D341Med (cell line): ENCODE measurements around the gene NID1.
"Not testable (repeated sequence)": the region's sequence is repeated elsewhere in the genome, so short reads cannot be mapped to it uniquely, and the experiment has no call there.

ENCODE experiments used
- DNase-seq: peaks from one replicate; pipeline ENCODE4 v3.0.0; 2012; ENCODE audit warnings: low spot score

NID1 gene

DNA sequence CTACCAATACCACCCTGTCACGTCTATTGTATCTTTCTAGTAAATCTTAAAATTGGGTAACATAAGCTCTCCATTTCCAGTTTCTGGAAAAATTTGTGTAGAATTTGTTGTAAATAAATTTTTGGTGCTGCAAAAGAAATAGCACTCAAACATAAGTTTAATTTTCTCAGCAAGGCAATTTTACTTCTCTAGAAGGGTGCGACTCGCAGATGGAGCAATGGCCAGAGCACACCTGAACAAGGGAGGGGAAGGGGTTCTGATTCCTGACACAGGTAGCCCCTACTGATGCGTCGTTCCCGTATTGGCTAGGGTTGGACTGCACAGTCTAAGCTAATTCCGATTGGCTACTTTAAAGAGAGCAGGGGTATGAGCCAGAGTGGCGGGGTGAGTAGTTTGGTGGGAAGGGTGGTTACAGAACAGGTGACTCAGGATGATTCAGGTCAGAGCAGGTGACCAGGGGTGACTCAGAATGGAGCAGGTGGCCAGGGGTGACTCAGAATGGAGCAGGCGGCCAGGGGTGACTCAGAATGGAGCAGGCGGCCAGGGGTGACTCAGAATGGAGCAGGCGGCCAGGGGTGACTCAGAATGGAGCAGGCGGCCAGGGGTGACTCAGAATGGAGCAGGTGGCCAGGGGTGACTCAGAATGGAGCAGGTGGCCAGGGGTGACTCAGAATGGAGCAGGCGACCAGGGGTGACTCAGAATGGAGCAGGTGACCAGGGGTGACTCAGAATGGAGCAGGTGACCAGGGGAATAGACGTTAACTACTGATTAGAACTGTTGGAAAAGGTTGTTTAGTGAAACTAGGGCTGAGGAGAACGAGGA is 32.0 kb upstream of the NID1 start:
- not testable (repeated sequence) for DNase-seq

DNA sequence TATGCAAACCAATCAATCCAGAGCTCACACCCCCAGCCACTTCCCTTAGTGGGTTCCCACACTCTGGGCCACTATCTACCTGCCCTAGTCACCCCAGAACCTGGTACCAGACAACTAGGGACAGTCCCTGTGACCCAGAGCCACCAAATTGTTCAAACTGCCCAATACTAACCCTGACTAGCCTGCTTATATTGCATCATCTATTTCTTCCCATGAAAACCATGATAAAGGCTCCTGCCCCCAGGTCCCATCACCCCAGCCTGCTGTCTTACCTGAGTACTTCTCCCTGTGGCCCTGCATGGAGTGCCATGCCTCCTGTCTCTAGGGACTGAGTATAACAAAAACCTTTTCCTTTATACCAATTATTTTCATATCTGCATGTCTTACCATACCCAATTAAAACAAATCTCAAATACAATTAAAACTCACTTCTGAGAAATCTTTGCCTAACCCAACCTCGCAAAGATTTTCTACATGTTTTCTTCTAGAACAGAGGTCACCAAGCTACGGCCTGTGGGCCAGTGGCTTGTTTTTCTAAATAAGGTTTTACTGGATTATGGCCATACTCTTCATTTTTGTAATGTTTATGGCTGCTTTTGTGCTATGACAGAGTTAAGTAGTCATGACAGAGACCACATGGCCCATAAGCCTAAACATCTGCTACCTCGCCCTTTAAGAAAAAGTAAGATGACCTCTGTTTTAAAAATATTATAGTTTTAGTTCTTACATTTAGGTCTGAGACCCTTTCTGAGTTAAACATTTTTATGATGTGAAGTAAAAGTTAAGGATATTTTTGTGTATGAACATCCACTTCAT is 31.0 kb upstream of the NID1 start:
- DNase-seq, result no peak

DNA sequence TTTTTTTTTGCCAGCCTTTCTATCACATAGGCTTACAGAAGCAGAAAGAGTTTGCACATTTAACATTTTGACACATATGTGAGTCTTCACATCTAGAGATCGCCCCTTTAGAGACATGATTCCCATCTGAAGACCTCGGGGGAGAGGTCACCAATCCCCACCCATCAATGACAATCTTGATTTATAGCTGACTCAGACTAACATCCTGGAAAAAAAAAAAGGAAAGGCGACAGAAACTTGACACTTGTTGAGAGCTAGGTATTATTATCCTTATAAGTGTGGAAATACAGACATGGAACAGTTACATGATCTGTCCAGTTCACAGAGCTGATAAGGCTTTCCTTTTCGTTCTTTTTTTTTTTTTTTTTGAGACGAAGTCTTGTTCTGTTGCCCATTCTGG is 28.0 kb upstream of the NID1 start:
- DNase-seq, result no peak

DNA sequence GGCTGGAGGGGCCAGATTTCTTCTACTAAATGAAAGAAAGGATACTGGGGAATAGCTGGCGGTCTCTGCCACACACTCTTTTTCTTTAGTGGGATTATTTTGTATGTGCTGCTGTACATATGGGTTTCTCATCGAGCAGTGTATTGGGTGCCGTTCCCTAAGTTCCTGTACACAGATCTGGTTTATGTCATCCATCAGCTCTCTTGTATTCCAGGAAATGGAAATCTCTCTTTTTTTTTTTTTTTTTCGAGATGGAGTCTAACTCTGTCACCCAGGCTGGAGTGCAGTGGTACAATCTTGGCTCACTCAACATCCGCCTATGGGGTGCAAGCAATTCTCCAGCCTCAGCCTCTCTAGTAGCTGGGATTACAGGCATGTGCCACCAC is 27.0 kb upstream of the NID1 start:
- no peak for DNase-seq

DNA sequence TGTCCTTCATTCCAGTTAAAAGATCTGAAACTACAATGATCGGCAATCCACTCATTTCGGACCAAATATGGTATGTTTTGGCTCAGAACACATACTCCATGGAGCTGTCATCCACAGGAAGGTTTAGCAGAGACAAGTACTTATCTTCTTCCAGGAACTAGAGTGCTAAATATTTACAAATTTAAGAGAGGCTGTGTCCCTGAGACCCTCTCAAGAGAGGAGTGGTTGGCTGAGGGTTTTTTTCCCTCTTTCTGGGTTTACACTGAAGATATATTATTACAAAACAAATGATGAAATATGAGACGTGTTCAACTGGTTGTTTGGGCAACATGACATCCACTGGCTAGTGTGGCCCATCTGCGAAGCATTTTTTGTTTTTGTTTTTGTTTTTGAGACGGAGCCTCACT is 25.9 kb upstream of the NID1 start:
- DNase-seq, result no peak

DNA sequence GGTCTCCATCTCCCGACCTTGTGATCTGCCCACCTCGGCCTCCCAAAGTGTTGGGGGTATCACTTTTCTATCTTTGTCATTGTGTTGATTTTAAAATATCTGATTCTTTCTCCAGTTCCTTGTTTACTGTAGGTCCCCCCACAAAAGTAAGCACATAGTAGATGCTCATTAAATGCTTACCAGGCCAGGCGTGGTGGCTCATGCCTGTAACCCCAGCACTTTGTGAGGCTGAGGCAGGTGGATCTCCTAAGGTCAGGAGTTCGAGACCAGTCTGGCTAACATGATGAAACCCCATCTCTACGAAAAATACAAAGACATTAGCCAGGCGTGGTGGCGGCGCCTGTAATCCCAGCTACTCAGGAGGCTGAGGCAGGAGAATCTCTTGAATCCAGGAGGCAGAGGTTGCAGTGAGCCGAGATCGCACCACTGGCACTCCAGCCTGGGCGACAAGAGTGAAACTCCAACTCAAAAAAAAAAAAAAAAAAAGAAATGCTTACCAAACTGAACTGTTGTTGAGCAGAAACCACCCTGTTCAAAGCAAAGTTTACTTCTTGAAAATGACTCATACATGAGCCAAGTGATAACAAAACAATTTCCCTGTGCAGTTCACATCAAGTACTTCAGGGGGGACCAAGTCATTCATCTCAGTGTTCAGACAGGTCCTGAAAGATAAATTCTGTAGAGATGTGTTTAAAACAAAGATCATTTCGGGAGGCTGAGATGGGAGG is 24.3 kb upstream of the NID1 start:
- DNase-seq, result no peak

DNA sequence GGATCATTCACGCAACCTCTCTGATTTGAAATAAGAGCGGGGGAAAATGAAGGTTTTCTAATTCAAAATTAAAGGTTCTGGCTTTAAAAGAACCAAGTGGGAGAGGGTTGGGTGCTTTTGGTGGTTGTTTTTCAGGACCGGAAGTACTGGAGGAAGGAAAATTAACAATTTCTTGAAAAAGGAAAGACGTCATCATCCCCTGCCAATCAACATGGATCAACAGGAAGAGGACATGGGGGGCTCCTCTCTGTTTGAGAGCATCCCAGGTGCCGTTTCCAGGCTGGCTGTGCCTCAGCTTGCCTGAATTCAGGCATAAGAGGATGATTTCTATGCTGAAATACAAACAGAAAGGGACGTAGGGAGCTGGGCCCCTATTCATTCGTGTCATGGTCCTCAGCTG is 21.6 kb upstream of the NID1 start:
- no peak for DNase-seq

DNA sequence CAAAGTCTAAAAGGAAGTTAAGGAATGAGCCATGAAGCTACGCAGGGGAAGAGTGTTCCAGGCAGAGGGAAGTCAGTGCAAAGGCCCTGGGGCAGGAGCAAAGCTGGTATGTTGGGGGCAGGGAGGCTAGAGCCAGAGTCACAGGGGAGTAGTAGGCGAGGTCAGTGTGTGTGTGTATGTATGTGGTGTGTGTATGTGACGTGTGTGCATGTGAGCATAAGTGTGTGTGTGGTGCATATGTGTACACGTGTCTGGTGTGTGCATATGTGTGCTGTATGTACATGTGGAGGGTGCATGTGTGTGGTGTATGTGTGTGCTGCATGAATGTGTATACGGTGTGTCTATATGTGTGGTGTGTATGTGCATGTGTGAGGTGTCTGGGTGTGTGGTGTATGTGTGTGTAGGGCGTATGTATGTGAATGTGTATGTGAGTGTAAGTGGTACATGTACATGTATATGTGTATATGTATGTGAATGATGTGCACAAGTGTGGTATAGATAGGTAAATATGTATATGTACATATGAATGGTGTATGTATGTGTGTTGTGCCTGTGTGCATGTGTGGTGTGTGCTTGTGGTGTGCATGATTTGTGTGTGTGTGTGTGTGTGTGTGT is 20.8 kb upstream of the NID1 start:
- DNase-seq, result no peak

DNA sequence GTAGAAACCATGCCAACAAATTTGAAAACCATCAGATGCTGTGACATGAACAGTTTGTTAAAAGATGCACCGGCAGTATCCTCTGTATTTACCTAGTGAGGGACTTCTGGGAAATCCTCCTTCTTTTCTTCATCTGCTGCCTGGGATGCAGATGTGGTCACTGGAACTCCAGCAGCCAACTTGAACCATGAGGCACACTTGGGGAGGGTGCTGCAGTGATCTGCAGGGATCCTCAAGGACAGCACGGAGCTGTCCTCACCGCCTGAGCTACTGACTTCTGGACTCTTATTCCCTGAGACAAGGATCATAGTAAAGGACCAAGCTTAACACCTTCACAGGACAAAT is 19.5 kb upstream of the NID1 start:
- no peak for DNase-seq

DNA sequence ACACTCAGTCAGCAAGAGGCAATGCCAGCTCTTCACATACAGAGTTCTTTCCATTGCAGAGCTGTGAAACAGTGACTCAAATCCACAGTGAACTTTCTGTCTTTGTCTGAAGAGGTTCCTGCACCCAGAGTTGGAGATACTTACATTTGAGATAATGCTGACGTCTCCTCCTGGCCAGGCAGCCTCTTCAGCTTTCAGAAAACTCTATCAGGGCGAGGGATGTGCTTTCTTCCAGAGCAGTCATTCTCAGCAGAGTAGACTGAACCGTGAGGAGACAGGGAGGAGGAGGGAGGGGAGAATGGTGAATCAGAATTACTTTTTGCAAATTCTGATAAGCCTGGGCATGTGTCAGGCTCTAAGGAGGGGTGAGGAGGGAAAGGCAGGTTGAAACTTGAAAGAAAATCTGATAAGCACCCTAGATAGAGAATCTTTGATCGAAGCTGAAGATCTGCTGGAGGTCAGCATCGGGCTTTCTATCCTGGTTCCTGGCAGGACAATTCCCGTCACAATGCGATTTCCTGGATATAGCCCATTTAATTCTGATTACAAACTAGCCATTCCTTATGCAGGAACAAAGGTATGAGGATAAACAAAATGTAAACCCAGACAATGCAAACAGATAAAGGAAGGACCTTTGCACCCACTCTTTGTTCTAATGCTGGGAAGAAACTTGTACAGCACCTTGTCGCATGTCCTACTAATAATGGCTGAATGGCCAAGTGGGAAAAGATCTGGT is 18.9 kb upstream of the NID1 start:
- DNase-seq, result no peak

DNA sequence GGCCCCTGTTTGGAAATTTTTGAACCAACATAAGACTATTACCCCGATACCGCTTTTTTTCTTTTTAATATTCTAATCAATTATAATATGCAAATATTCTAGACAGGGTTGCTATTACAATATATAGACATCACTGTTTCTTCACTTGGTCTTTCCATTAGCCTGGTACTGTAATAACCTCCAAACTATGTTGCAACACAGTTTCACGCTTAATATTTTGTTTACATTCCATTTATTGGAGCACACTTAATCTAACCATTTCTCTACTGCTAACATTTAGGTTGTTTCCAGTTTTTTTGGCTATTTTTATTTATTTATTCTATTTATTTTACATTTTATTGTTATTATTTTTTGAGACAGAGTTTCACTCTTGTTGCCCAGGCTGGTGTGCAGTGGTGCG is 17.6 kb upstream of the NID1 start:
- no peak for DNase-seq

DNA sequence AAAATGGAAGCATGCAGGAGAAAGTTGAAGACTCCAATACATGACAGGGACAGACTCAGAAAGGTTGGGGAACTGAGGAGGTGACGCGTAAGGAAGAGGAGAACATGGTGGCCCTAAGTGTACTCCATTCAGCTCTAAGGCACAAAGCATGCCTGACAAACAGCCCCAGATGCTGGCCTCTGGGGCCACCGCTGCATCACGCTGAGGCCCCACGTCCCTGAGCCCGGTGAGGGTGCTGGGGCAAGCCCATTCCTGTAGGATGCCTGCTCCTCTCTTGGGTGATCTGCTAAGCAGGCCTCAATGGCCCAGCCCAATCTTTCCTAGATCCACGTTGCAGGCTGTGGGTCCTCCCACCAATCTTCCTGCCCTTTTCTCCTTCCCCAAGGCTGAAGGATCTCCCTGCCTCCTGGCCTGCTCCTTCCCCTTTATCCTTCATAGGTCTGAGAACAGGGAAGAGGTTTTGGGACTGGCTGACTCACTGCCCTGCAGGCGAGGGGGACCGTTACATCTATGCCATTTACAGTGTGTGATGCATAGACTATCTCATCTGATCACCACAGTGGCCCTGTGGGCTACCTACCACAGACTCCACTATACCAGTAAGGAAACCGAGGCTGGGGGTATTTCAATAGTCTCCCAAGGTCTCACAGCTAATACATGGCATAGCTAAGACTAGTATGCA is 16.8 kb upstream of the NID1 start:
- DNase-seq, result no peak

DNA sequence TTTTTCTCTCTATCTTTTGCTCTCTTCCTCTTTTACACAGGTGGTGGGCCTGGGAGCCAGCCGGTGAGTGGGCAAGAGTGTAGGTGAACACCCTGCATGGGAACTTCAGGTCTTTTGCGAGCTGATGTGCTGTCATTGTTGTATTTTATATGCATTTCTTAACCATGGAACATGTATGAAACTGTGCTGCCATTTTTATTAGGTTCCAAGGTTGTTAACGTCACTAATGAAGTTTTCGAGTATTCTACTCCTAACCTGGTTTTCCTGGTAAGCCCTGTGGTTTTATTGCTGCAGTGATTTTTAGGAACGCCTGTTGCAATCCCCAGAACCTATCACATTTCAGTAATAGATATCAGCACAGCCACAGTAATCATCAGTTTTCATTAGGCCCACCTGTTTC is 14.8 kb upstream of the NID1 start:
- DNase-seq, result no peak

DNA sequence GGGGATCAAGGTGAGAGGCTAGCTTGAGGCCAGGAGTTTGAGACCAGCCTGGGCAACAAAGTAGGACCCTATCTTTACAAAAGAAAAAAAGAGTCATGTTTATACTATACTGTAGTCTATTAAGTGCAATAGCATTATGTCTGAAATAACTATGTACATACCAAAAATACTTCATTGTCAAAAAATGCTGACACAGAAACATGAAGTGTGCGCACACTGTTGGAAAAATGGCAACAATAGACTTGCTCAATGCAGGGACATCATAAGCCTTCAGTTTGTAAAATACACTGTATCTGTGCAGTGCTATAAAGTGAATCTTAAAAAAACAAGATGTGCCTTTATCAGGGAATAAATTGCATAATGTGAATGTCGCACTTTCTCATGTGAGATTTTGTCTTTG is 14.1 kb upstream of the NID1 start:
- no peak for DNase-seq

DNA sequence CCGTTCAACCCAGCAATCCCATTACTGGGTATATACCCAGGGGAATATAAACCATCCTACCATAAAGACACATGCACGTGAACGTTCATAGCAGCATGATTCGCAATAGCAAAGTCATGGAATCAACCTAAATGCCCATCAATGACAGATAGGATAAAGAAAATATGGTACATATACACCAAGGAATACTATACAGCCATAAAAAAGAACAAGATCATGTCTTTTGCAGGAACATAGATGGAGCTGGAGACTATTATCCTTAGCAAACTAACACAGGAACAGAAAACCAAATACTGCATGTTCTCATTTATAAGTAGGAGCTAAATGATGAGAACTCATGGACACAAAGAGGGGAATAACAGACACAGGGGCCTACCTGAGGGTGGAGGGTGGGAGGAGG is 13.2 kb upstream of the NID1 start:
- DNase-seq, result not testable (repeated sequence)

DNA sequence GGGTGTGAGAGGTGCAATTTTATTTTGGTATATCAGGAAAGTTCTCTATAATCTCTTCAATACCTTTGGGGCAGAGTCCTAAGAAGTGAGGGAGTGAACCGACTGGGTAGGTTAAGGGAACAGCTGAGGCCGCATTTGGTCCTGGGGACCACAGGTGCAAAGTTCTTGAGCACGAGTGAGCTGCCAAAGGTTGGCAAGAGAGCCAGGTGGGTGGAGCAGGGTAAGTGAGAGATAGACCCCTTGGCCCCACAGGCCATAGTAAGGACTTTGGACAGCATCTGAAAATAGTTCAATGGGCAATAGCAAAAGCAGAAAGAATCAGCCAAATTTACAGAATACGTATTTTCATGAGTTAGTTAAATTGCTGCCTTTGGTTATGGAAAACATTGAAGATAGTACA is 11.0 kb upstream of the NID1 start:
- DNase-seq, result no peak

DNA sequence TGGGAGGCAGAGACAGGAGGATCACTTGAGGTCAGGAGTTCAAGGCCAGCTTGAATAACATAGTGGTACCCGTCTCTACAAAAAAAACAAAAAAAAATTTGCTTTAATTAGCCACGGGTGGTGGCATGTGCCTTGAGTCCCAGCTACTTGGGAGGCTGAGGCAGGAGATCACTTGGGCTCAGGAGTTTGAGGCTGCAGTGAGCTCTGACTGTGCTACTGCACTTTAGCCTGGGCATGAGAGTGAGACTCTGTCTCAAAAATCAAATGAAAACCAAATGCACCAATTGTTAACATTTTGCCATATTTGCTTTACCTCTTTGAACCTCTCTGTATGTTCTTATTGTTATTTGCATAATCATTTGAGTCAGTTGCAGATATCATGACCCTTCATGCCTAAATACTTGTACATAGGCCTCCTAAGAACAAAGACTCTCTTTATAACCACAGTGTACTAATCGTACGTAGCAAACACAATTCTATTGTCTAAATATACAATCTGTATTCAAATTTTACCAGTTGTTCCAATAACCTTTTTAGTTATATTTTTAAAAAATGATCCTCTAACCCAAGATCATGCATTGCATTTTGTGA is 8.5 kb upstream of the NID1 start:
- no peak for DNase-seq

DNA sequence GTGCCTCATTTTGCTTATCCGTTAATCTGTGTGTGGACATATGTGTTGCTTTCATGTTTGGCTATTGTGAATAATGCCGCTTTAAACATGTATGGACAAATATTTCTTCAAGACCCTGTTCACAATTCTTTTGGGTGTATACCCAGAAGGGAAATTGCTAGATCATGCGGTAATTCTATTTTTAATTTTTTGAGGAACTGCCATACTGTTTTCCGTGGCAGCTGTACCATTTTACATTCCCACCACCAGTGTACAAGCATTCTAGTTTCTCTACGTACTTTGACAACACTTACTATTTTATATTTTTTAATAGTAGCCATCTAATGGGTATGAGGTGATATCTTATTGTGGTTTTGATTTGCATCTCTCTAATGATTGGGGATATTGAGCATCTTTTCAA is 7.1 kb upstream of the NID1 start:
- DNase-seq, result no peak

DNA sequence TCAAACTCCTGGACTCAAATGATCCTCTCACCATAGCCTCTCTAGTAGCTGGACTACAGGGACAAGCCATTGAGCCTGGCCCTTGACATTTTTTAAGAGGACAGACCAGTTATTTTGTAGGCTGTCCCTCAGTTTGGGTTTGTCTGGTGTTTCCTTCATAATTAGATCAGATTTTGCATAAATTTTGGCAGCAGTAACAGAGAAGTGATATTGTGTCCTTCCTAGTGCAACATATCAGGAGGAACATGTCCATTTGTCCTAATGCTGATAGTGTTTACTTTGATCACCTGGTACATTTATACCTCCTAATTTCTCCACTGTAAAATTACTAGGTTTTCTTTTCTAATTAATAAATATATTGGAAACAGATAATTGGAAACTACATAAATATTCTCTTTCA is 5.9 kb upstream of the NID1 start:
- no peak for DNase-seq

DNA sequence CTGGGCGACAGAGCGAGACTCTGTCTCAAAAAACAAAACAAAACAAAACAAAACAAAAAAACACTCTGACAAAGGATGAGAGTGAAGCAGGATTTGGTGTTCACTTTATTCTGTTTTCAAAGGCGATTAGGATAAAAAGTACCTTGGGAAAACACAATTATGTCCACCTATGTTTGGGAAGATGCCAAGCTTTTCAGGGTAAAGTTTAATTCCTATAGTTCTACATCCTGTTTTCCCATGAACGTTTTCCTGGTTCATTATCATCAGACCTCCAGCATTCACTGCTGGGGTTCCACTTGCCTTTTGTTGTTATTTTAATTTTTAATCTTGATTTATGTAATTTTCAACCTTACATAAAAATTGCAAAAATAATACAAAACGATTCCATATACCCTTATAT is 4.9 kb upstream of the NID1 start:
- DNase-seq, result no peak

DNA sequence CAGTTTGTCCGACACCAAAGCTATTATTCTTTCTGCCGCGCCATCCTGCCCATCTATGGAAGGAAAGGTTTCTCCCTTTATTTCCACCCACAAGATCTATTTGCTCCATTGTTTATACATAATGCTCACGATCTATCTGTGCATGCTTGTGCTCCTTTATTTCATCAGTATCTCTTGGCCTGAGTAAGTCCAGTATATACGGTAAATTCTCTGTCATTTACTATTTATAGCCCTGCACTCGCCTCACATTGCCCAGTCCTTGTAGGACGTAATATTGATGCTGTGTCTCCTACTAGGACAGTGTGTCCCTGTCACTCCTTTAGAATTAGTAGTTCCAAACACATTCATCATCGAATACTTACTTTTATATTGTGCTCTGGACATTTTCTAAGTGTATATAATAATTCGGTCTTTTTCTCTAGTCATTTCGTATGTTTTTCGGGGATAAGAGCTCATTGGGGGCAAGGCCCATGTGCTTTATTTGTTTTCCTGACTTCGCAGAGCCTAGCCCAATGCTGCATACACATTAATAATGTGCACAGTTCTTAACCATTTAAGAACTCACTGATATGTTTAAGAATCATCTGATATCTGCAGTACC is 3.1 kb upstream of the NID1 start:
- no peak for DNase-seq
